IPS DF 4.7 (cell line): Measurements from ENCODE around the gene MKRN3.

Source experiments
- DNase-seq: peaks from one replicate; pipeline ENCODE4 v3.0.0-alpha.2; 2013; ENCODE audit warnings: low spot score; ENCODE audit errors: extremely low read depth

Gene MKRN3

GRCh38 chr15:23565395-23566070, at the start of gene MKRN3:
Gene MKRN3, plus strand, starts transcription at chr15:23565674. Its CDS starts 109 bp downstream, at chr15:23565783.
- DNase-seq, result no peak

DNA sequence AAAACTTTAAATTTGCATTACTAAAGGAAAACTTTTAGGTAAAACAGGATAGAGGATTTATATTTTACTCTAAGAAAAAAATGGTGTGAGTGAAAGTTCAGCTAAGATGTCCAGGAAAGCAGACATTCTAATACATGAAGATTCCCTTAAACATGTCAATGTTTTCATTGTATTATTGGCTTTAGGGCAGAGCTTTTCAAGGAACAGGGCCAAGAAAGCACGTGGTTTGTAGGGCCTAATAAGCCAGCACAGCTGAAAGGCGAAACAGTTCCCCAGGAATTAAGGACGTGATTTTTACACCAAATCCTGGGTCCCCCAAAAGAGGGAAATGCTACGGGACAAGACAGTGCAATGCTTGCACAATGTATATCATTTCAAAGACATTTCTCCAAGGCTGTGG, 48.6 kb upstream of the MKRN3 start:
- no peak for DNase-seq

DNA sequence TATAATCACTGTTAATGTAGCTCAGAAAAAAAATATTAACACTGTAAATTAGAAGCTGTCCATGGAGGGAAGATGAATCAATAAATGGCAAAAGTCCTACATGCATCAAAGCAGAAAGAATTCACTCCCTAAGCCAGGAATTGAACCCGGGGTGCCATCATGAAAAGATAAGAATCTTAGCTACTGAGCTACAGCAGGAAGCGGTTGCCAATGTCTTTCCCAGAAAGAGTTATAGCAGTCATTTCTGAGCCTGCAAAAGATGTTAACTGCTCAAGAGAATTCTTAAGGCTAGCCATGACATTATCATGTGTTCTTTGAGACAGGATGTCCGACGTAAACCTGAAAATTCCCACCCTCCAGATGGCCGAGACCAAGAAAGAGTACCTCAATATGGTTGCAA, 47.4 kb upstream of the MKRN3 start:
- DNase-seq, result no peak

DNA sequence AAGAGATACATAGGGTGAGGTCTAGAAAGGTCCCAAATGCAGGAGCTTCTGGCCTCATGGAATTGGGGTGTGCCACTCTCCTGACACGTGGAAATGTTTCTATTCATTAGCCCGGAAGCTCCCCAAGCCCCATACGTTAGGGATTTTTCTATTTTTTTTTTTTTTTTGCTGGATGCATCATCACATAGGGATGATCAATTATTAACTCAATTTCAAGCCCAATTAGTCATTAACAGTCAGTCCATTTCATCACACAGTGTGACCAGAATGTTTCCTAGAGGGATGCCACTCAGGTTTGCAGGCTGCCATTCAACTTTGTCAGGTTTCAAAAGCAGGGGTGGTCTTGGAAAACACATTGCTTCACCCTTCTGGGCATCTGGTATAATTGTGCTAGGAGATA, 40.7 kb upstream of the MKRN3 start:
- no peak for DNase-seq

GRCh38 chr15:23529891-23530290, 35.6 kb upstream of the MKRN3 start:
- DNase-seq, result no peak

- no peak for DNase-seq
These were observed 33.5 kb upstream of the MKRN3 start for GRCh38 chr15:23532024-23532423.

DNA sequence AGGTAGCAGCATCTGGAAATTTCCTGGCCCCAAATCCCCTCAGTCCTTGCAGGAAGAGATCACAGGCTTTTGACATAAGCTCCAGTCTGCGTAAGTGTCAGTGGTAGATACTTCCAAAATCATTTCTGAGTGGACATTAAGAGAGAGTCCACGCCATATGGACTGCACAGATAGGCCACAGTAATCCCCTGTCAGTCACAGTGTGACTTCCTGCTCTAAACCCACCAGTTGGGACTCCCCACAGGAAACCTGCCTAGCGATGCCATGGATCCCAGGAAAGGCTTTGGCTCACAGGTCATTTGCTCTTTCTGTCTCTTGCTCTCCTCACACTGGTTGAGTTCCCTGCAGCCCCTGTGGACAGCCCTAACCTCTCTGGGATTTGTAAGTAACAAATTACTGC, 28.8 kb upstream of the MKRN3 start:
- DNase-seq, result no peak

GRCh38 chr15:23538648-23539047, 26.8 kb upstream of the MKRN3 start:
- DNase-seq, result no peak

GRCh38 chr15:23539892-23540291, 25.6 kb upstream of the MKRN3 start:
- no peak for DNase-seq

DNA sequence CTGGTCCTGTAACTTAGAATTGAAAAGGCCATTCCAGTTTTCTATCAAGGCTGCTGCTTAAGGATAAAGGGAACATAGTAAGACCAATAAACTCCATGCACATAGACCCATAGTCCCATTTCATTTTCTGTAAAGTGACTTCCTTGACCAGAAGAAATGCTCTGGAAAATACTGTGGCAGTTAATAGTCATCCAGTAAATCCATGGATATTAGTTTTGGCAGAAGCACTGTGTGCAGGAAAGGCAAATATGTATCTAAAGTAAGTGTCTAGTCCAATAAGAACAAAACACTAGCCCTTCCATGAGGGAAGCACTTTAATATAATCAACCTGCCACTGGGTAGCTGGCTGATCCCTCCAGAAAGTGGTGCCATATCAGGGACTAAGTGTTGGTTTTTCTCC, 19.3 kb upstream of the MKRN3 start:
- DNase-seq, result no peak

- DNase-seq, result no peak
These were observed 17.4 kb upstream of the MKRN3 start for GRCh38 chr15:23548071-23548470.

GRCh38 chr15:23561914-23562313, 3.6 kb upstream of the MKRN3 start:
- no peak for DNase-seq

DNA sequence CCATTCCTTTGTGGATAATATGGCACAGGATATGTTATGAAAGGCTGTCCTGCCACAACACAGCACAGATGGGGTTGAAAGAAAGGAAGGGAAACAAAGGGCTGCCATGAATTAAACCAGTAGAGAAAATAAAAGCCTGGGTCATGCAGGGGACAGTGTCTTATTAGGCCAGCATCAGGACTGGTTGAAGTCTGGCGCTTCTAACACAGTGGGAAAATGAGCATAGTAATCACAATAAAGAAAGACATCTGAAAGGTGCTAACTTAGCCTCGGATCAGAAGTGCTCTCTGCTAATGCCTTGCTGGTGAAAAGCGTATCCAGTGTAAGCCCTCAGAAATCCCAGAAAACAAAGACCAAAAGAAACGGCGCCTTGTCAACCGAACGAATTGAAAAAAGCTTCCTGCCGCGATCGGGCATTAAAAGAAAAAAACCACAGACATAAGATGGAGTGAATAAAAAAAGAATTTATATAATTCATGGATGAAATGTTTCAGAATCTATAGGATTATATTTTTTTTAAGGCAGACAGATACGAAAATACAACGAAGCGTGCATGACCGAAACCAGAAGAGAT, 566 bp upstream of the MKRN3 start:
- no peak for DNase-seq

GRCh38 chr15:23566071-23566554, 639 bp downstream of the MKRN3 start:
- DNase-seq, result no peak

GRCh38 chr15:23566651-23567050, 1.2 kb downstream of the MKRN3 start:
- no peak for DNase-seq

DNA sequence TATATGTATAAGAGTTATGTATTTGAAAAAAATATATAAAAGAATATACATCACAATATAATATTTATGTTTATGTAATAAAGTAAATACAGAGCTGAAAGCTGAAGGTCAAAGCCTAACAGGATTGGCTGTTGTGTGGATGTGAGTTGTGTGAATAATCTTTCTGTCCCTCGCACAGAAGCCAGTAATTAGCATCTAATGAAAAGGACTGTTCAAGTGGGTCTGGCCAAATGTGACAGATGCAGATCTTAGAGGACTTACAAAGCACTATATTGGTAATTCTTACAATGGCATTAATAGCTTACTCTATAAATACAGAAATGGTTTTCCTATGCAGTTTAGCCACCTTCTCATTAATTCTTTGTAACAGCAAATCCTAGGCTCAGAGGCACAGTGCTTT, 2.4 kb downstream of the MKRN3 start:
- DNase-seq, result no peak

GRCh38 chr15:23569151-23569925, 3.9 kb downstream of the MKRN3 start:
- DNase-seq, result no peak

- DNase-seq, result no peak
These were observed 5.0 kb downstream of the MKRN3 start for GRCh38 chr15:23570486-23570885.

GRCh38 chr15:23572844-23573243, 7.4 kb downstream of the MKRN3 start:
- no peak for DNase-seq

- no peak for DNase-seq
These were observed 9.3 kb downstream of the MKRN3 start for GRCh38 chr15:23574742-23575141.

DNA sequence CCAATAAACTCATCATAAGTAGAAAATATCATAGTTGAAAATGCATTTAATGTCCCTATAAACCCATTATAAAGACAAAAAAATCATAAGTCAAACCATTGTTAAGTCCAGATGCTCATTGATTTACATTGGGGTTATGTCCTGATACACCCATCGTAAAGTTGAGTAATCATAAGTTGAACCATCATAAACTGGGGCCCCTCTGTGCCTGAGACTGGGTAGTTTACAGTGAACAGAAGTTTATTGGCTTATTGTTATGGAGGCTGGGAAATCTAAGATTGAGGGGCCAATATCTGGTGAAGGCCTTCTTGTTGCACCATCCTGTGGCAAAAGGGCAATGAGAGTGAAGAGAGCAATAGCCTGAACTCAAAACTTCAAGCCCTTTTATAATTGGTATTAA, 10.6 kb downstream of the MKRN3 start:
- DNase-seq, result no peak

DNA sequence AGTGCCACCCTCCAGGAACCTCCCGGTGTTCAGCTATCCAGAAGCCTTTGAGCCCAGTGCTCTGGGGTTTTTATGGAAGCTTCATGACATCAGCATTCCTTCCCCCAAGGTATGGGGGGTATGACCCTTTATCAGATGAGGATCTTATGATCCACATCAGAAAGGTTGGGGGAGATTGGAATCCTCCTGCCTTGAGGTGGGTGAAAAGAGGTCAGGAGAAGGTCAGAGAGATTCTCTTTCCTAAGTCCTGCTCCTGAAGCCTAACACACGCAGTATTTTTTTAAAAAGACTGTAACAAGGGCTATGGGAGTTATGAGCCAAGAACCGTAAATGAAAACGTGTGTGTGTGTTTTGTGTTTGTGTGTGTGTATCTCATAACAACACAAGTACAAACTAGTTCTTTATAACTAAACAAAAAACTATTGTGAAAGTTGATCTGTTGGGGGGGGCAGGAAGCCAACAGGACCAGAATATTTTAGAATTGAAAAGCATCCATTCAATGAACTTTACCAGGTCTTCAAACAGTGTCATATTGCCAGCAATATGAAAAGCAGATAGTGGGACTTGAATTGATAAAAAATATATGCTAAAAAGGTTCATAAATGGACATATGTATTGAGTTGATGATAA, 13.2 kb downstream of the MKRN3 start:
- no peak for DNase-seq
